SW 1271 (cell line): Measurements from ENCODE around the gene SORL1.

Experiments
- DNase-seq, 2 experiments: peaks; one replicate each; lab custom pipeline; 2025; lab: John Stamatoyannopoulos, UW

Gene SORL1

DNA sequence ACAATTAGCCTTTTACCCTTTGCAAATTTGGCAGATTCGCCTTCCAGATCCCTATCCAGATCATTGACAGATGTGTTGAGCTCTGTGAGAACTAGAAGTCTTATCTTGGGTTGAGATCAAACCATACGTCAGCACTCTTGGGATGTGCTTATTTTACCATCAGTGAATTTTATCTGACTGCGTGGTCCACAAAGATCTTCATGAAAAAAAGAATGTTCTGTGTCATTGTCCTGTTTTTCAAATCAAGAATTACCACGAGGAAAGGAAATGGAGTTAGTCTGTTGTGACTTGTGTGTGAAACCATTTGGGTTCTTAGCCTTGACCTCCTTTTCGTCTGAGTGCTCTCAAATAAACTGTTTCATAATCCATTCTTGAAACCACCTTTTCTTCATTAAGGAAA lies 86.9 kb downstream of the SORL1 start:
- no peak for DNase-seq

DNA sequence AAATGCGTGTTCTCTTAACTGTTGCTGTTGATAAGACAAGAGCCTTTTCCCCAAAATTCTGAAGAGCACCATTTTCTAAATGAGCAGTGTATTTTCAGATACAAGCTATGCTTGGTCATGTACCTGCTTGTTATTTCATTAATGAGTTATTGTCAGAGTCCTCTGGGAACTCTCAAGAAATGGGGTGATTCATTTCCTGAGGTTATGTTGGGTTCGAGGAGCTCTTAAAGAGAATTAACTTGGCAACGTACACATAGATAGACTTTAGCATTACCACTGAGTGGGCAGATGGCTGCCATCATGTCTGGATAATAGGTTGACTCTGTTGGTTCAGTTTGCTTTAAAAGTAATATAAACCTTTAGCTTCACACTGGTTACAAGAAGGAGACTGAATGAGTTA lies 88.5 kb downstream of the SORL1 start:
- no peak for DNase-seq

DNA sequence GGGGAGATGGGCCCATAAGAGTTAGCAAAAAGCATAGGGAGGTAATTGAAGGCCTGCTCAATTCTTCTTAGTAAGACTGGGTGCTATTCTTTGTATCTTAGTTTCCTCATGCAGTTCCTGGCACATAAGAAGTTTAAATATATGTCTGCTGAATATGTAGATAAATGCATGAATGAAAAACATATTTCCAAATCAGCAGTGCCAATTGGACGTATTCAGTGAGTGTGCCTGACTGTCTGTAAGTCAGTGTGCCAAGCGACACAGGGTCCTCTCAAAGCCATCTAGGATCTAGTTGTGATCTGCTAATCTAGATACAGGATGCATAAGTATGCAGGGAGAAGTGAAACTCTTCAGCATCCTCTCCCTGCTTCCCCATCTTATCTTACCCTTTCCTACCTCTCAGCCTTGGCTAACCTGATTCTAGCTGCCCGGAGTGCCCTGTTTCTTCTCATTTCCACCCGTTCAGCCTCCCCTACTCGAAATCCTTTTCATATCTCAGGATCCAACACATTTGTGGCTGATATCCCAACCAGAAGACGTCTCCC lies 91.8 kb downstream of the SORL1 start:
- DNase-seq, result no peak

DNA sequence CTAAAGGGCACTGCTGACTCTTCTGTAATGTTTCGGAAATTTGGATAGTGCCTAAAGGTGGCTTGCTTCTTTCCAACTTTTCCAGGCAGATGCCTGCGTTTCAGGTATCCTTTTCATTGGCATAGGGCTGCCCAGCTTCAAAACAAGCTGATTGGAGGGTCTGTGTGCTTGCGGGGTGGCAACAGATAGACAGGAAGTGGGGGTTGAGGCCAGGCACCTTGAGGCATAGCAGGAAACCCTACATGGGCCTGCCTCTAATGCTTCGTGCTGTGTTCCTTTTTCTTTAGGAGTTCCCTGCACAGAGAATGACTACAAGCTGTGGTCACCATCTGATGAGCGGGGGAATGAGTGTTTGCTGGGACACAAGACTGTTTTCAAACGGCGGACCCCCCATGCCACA lies 92.8 kb downstream of the SORL1 start:
- DNase-seq, result no peak

- no peak for DNase-seq
These were observed 95.5 kb downstream of the SORL1 start for GRCh38 chr11:121547574-121547973.

DNA sequence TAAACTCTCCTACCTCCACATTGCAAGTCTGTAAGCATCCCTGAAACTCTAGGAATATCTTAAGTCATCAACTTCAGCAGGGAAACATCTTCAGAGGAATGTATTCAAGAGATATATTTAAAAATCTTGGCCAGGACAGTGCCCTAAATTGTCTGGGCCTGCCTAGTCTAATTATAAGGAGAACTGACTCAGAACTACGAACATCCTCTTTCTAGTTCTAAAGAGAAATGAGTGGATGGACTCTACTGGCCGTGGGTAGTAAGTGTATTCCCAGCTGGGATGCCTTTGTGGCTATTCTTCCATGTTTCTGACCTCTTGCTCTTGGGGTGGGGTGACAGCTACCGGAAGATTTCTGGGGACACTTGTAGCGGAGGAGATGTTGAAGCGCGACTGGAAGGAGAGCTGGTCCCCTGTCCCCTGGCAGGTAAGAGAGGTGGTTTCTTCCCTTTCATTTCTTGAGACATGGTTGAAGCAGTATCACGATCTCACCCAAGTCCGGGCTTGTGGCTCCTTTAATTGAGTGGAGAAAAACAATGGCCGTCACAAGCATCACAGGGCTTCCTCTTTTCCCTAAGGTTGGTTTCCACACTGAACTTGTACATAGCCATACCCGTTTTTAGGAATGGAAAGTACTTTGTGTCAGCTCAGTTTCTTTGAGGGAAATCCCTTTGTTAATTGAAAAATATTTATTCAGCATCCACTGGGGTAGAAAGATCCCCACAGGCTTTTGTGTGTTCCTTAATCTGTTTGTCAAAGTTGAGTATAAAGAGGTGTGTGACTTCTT lies 98.3 kb downstream of the SORL1 start:
- DNase-seq, result no peak

DNA sequence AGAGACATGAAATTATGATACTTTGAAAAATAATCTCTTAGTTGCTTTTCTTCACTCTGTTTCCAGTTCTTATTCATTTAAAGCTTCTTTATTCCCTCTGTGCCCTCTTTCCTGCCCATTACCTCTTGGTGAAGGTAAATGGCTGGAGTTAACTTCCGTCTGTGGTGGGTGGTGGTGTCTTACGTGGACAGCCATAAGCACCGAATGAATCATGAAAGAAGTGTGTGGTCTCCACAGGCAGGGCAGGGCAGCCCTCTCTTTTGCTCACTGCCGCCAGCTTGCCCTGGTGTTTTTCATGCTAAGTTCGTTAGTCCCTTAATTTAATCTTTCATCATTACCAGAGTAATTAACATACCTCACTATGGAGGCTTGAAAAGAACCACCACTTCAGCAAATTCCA lies 99.3 kb downstream of the SORL1 start:
- DNase-seq, result no peak

GRCh38 chr11:121552154-121552553 lies 100.0 kb downstream of the SORL1 start:
- no peak for DNase-seq

DNA sequence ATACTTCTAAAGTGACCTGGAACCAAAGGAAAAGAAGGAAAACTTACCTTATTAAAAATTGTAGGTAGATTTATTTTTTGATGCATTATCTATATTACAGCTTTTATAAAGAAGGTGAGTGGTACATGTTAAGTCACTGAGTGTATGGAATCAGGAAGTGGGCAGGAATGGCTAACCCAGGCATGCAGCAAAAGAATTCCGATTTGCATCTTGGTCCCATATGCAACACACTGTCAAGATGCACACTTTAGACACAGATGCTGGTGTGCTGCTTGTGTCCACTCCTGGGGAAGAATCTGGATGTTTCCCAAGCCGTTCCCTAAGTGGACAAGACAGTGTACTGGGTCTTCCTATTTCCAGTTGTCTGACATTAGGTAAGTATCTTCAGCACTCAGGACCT lies 100.5 kb downstream of the SORL1 start:
- DNase-seq, result no peak

DNA sequence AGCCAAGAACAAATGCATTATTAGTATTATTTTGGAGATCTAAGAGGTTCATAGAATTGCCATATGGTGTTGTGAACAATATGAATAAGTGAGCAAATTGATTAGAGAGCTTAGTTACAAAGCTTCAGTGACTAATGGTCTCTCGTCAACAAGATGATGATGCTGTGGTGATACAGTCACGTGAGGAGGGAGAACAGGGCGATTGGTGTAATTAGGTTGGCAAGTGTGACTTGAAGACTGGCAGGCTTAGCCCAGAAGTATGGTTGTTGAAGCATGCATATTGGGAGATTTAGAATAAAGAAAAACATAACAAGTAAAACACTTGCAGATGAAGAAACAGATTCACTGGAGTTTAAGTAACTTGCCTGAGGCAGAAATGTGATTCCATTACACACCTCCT lies 101.3 kb downstream of the SORL1 start:
- DNase-seq, result no peak

- DNase-seq, result no peak
These were observed 101.7 kb downstream of the SORL1 start for GRCh38 chr11:121553806-121554205.

GRCh38 chr11:121554552-121554951 lies 102.4 kb downstream of the SORL1 start:
- no peak for DNase-seq

GRCh38 chr11:121555121-121555520 lies 103.0 kb downstream of the SORL1 start:
- DNase-seq, result no peak

- DNase-seq, result no peak
These were observed 104.8 kb downstream of the SORL1 start for GRCh38 chr11:121556937-121557336.

GRCh38 chr11:121557348-121557747 lies 105.2 kb downstream of the SORL1 start:
- DNase-seq, result no peak

DNA sequence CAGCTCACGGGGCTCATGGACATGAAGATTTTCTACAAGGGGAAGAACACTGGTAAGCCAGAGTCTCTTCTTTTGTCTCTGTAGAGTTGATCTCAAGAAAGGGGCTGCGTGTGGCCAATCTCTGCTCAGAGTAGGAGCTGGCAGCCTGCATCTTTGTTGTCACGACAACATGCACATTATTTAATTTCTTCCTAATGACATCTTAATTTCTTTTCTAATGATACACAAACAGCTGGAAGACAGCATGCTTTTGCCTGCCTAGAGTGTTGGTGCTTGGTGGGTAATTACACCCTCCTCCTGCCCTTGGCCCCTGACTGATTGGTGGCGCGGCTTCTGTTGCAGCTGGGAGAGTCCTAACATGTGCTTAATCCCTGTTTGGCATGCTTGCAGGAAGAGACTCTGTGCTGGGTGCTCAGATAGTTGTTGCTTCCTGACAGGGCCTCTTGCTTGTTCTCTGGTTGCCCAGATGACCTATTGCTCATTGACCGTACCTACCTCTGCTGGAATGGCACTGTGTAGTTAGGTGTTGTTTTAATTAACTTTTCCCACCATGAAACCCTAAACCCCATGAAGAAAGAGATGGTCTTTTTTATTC lies 107.6 kb downstream of the SORL1 start:
- no peak for DNase-seq

- no peak for DNase-seq
These were observed 108.1 kb downstream of the SORL1 start for GRCh38 chr11:121560236-121560635.

- DNase-seq, result no peak
These were observed 109.1 kb downstream of the SORL1 start for GRCh38 chr11:121561240-121561639.

GRCh38 chr11:121561716-121562115 lies 109.6 kb downstream of the SORL1 start:
- DNase-seq, result no peak

GRCh38 chr11:121563003-121563402 lies 110.9 kb downstream of the SORL1 start:
- no peak for DNase-seq

GRCh38 chr11:121563900-121564822 lies 112.0 kb downstream of the SORL1 start:
- DNase-seq, result no peak

DNA sequence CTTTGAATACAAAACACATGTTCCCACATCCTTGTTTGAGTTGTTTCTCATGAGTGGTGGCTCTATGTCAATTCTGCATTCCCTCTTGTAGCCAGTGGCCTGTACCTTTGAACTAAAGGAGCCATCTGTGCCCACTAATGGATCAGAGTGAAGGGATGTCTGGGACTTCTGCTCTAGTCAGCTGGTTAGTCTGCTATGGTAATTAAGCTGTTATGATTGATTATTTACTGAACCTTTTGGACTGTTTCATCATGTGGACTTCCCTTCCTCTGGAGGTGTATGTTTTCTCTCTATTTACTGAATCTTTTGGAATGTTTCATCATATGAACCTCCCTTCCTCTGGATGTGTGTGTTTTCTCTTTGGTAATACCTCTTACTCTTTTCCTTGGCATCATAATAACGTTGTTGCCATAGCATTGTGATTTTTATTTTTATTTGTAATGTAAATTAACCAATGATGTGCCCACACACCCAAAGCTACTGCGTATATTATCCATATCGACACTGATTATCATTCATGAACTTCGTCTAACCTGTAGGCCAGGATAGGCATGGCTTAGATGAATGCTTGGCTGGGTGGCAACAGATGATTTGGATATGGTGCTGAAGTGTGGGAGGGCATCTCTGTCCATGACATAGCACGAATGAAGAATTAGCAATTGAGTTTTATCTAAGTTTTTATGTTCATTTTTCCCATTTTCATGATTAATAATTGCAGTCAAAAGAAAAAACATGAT lies 113.0 kb downstream of the SORL1 start:
- DNase-seq, result no peak
